GM21529 (cell line): ENCODE data around the gene TCEA2.
A peak's percentile ranks its signal among the peaks of the same experiment; 100 is the strongest.

Experiments
- ATAC-seq: cut with Tn5 transposase; IDR thresholded peaks from one replicate; pipeline ENCODE4 v1.9.1; 2021; ENCODE audit not compliant: unreplicated experiment

Gene TCEA2

DNA sequence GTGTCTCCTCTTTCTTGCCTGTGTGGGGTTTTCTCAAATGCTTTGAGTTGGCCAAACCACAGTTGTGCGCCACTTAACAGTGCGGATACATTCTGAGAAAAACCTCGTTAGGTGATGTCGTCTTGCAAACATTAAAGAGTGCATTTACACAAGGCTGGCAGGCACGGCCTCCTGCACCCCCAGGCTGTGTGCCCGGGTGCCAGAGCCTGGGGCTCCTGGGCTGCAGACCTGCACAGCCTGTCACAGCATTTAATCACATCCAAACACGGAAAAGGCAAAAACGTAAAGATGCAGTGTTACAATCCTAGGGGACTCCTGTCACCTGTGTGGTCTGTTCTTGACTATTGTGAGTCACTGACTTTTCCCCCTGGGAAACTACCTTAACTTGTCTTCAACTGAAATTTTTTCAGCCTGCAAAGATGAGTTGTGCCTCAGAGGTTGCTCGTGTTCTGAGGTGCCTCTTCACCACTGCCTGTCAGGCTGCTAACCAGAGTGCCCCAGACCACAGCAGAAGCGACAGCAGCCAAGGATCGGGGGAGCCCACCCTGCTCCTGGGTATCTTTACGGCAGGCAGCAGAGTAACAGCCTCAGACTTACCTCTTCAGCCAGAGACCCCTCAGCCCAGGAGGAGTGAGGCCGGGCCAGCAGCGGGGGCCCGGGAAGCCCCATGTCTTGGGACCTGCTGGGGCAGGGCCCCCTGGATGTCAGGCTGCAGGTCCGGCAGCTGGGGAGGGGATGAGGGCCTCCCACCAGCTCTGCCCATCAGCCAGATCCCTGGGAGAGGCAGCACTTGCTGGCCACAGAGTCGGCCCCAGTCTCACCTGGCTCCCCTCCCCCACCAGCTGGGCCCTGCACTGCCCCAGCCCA is 27.7 kb upstream of the TCEA2 start:
- ATAC-seq, result no peak

DNA sequence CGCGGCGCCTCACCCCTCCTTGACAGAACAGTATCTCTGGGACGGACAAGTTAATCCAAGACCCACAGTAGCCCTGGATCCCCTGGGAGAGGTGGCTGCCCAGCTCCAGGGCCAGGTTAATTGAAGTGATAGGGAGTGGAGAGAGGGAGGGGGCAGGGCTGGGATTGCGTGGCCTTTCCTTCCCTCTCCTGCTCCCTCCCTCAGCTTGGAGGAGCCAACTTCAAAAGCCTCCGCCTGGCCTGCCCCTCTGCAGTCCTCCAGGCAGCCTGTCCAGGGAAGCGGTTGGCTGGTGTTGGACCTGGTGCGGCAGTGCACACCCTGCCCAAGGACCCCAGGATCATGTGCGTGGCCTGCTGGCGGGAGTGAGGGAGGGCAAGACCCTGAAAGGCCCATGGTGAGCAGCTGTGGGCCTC is 27.1 kb upstream of the TCEA2 start, which contains the start of gene C20orf204:
Gene C20orf204 (plus strand): TSS at position 250 of the 413 bp plus-strand sequence. CDS start 142 bp downstream, at position 392.
- ATAC-seq, result no peak

DNA sequence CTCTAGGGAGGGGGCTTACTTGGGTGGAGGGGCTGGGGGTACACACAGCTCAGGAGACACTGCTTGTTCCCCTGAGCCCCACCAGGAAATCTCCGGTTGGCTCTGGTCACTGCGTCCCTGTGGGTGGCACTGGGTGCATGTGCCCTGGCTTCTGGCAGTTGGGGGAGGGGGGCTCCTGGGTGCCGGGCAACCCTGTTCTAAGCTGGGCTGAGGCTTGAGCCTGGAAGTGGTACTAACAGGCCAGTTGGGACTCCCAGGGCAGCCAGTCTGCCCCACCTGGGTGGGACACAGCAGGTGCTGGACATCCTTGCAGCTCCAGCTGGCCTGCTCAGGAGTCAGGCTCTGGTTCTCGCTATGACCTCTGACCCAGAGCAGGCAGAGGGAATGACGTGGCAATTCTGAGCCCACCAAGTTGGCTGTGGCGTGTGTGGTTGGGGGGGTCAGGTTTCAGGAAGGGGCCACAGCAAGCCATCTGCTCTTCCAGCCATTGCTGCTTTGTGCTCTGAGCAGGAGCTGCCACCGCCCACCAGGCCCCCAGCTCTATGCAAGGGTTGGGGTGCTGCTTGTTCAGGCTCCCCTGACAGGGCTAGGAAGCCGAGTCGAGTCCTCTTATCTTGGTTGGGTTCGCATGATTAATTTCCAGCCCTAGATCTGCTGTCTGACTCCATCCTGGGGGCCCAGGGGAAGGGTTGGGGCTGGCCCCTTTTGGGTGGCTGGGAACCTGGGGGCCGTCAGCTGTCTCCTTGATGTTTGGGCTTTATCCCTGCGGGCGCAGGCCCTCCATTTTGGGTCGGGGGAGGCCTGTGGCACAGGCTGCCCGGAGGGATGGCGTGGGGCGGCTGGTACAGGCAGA is 26.4 kb upstream of the TCEA2 start:
- ATAC-seq, result no peak

DNA sequence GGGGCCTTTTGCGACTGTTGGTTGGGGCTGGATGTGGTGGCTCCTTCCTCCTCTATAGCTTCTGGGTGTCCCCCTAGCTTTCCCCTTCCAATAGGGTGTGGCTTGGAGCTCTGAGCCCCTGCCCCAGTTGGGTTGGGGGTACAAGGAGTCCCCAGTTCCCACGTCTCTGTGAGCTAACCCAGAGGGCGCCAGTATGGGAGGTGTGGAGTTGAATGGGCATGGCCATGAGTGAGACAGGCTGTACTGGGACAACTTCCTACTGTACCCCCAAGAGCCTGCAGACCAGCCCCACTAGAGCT is 25.9 kb upstream of the TCEA2 start:
- no peak for ATAC-seq

DNA sequence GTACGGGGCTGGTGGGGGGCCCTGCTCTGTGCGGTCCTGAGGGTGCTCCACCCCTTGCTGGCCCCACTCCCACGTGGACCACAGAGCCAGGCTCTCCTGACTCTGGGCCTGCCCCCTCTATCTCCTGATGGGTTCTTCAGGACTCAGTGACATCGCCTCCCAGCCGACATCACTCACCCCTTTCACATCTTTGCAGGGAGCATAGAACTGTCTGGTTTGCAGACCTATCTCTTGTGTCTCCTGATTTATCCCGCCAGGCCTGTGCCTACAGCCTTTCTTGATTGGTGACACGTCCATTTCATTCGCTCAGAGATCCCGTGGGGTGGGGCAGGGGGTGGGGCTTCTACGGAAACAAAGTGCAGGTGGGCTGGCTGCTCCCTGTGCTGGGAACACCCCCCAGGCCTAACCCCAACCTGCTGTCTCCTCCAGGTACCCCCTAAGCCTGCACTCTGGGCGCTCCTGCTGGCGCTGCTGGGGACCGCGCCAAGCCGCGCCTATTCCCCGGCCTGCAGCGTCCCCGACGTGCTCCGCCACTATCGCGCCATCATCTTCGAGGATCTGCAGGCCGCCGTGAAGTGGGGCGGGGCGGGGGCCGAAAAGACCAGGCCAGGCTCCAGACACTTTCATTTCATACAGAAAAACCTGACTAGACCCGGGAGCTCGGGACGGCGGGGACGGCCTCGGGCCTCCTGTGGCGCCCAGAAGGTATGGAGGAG is 25.3 kb upstream of the TCEA2 start:
- ATAC-seq, result no peak

DNA sequence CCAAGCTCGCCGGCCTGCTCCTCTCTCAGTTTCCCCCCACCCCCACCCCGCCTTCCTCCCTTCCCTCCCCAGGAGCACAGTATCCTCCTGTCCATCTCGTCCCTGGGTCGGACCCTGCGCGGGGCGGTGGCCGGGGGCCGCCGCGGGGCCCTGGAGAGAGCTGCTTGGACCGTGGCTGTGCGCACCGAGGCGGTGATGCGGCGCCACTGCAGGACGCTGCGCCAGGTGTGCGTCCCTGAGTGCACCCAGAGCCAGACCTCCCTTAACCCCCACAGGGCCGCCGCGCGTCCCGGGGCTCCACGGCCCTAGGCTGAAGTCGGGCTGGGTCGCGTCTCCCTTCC is 24.8 kb upstream of the TCEA2 start:
- peak; percentile 36 for ATAC-seq

DNA sequence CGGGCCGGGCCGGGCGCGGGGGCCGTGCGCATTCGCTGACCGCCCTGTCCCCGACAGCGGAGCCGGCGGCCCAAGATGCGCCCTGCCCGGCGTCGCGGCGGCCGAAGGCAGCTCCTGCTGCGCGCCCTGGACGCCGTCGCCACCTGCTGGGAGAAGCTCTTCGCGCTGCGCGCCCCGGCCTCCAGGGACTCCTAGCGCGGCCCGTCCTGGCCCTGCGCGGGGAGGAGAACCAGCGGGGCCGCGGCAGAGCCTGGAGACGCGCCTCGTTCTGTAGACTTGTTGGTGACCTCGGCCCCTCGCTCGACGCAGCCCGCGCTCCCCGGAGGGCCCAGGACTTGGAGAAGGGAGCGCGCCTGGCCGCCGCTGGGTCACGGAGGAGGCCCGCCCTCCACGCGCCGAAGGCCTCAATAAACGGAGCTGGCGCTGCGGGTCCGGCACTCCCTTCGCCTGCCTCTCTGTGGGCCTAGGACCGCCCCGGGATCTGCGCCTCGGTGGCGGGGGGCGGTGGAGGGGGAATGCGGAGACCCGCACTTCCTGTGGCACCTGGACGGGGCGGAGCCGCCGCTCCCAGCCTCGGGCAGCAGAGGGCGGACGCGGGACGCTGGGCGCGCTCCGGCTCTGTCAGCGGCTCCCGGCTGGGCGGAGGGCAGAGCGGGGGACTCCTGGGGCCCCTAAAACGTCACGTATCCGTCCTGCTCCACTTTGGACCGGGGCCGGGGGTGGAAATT is 24.3 kb upstream of the TCEA2 start:
- peak; percentile 48 for ATAC-seq

DNA sequence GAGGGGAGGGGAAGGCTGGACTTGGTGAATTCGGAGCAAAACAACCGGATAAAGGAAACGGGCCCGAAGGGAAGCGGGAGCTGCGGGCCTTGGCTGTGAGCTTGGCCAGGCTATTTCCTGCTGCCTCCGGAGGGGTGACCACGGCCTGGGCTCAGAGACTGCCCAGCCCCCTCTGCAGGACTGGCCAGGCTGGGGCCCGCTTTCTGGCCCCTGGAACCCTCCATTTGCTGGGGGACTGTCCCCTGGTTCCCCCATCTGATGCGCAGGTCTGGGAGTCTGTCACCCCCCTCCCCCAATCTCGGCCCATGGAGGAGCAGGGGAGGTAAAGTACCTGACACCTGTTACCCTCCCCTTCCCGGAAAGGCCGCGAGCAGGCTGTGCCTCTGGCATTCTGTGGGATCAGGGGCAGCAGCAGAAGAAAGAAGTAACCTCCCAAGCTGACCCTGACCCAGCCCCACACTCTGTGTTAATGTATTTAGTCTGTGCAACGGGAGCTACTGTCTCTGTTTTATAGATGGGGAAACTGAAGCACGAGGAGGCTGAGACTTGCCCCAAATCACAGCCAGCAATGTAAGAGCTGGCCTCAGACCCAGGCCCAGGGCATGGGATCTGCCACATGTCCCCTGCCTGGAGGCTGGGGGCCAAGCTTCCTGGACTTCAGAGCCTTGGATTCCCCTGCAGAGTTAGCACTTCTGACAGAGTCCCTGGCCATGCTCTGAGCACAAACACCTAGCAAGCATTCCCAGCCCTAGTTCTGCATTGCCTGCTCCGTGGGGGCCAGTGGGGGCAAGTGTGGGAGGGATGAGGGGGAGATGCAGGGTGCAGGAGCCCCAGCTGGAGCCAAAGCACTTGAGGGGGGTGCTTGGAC is 23.5 kb upstream of the TCEA2 start:
- ATAC-seq, result no peak

DNA sequence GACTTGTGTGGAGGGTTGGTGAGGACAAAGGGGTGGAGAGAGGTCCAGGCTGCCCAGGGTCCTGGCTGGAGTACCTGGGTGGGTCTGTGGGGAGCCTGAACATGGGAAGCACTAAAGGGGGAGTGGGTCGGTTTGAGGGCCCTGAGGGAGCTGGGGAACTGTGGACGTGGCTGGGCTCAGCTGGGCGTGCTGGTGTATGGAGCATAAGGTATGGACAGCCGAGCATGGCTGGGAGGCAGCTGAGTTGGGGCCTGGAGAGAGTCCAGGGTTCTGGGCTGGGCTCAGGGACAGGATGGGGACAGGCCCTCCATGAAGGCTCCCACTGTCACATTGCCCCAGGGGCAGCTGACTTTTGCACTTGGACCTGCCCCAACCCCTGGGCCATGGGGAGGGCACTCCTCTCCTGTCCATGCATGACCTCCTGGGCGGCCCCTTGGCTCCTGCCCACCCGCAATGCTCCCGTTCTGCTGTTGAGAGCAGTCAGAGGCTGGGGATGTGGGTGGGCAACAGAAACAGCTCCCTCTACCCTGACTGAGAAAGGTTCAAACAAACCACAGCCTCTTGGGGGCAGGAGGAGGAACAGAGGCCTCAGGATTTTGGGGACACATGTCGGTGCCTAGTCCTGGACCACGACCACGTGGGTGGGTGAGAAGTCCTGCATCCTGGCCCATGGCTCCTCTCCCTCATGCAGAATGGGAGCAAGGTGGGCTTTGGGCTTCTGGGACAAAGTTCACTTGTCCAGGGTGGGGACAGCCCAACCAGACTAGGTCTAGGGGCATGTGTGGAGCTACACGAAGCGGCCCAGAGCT is 22.6 kb upstream of the TCEA2 start:
- ATAC-seq, result no peak

DNA sequence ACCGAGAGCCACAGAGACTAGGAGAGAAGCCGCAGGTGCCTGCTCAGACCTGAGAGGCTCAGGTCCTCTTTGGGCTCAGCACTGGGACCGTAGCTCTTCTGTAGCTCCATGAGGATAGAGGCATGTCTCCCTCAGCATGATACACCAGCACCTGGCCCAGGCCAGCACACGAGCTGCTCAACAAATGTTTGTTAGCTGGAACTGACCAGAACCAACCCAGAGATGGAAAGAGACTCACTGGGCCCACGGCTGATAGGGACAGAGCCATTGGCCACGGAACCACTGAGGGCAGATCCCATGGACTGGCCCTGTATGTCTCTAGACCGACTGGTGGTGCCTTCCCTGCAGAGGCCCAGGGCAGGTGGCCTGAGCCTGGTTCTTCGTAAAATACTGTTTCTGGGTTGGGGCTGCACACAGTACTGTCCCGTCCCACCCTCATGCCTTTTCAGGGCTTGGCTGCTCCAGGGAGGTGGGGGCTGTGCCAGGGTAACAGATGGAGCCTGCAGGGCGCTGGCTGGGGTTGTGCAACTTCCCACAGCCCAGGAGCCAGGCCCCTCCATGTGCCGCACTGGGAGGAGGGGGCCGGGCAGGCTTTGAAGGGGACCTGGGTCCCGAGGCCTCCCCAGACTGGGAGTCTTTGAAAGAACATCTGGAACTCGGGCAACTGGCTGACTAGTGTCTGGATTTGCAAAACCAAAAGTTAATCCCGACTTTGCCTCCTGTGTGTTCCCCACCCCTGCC is 21.8 kb upstream of the TCEA2 start:
- no peak for ATAC-seq

DNA sequence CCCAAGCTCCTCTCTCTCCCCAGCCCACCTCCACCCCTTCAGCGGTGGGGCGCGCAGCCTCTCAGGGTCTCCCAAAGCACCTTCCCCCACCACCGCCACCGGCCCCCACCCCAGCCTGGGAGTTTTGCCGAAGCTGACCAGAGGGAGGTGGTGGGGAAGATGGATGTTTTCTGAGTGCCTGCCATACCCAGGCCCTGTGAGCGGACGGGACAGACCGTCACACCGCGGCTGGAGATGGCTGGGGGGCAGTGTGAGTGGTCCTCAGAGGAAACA is 21.3 kb upstream of the TCEA2 start:
- no peak for ATAC-seq

DNA sequence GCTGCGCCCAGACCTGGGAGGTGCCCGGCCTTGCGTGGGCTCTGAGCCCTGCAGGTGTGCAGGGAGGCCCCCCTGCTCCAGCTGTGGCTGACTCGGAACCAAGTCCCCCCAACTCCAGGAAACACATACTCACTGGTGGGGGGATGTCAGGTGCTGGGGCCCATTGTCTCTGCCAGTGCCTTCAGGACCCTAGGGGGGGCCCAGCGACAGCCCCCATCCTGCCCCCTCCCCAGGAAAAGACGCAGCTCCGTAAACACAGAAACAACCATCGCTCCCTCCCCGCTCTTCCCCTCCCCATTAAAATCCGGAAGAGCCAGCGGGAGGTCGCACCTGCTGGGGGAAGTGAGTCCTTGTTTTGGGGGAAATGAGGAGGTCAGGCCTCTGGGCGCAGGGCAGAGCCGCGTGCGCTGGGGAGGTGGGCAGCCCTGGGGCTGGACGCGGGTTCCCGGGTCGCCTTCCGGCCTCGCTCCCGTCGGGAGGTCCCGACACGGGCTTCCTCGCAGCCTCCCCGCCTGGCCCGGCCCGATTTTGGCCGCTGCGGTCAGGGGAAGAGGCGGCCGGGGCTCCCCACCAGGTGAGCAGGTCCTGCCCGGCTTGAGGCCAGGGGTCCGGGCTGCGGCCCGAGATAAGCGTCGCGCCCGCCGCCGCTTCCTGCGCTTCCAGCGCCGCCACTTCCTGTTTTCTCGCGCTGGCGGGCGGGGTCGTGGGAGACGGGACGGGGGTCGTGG is 20.8 kb upstream of the TCEA2 start:
- ATAC-seq, result no peak

DNA sequence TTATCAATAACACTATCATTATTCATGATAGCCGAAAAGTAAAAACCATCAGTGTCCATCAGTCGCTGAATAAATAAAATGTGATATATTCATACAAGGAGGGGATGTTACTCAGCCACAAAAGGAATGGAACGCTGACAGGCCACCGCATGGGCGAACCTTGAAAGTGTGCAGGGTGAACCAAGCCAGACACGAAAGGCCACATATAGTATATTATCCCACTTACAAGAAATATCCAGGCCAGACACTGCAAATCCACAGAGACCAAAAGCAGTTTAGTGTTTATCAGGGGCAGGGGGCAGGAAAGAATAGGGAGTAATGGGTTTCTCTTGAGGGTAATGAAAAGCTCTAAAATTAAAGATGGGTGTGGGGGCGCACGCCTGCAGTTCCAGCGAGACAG is 19.2 kb upstream of the TCEA2 start:
- no peak for ATAC-seq

DNA sequence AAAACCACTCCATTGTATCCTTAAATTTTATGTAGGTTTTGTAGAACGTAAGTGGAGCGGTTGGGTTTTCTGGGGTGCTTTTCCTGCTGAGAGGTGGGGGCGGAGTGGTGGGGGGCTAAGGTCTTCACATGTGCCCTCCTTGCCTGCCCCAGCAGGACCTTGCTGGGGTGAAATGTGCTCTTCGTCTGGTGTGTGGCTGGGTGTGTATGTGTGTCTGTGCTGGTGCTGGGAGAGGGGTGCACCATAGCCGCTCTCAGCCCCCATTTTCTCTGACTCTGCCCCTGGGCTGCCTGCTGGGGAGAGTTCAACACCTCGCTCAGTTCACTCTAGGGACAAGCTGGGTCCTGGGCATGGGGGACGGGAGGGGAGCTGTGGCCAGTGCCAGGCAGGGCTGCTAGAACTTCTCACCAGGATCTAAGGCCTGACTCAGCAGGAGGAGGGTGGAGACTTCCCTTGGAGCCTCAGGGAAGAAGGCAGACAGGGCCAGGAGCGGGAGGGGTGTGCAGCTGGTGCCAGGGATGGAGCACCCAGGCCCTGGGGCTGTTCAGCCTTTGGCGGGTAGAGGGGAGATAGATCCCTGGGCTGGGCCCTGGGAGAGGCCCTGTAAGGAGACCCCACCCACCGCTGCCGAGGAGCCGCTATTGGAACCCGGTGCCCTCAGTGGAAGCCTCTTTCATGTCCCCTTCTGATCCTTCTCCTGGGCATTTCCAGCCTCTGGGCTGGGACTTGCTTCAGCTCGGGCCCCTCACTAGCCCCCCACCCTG is 18.3 kb upstream of the TCEA2 start:
- ATAC-seq, result no peak

DNA sequence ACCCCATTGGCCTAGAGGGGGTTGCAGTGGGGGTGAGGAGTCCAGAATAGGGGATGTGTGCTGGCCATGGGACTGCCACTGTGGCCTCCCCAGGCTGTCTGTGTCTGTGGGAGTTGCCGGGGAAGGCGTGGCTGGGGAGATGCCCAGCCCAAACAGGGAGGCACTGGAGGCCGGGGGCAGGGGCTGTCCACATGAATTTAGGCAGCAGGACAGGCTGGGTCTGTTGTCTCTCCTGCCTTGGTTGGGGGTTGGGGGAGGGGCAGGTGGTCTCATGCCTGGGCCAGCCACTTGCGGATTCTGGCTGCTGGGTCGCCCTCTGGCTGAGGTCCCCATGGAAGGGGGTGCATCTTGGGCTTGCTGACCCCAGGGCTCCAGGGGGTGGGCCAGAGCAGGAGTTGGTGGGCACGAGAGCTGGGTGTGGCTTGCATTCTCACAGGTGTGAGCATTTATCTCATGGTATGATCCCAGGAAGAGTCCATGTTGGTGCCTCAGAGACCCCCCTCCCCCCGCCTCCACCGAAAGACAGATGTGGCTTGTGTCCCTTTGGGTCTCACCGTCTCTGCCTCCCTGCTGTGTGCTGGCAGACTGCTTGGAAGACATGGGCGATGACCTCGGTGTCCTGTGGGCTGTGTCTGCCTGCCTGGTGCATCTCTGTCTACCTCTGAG is 17.5 kb upstream of the TCEA2 start:
- ATAC-seq, result no peak

DNA sequence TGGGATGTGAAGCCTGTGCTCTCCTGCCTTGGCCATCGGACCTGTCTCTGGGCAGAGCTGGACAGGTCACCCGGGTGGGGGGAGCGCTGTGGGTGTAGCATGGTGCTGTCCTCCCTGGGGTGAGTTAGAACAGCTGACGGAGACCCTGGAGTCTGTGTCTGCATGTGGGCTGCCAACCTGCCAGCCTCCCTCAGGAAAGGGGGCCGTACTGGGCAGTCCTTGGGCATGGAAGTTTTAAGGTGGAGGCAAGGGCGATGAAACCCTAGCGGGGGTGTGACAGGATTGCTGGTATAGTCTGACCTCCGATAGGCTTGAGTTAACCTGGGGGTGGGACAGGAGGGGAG is 16.0 kb upstream of the TCEA2 start:
- ATAC-seq, result no peak

DNA sequence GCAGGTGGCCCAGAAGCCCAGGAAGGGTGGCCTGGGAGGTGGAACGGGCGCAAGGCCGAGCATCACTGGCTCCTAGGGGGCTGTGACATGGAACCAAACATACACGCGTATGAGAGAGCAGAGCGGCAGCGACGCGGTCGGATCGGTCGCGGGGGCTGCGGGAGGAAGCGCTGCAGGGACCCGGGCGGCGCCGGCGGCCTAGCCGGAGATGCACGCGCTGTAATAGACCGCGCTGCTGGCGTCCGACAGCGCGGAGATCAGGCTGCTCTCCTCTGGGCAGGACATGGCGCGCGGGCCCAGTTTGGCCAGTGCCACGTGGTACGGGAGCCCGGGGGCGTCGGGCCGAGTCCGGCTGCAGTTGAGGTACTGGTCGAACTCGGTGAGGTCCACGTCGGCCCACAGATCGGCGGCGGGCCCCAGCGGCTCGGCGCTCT is 15.0 kb upstream of the TCEA2 start:
- no peak for ATAC-seq
